ENCODE data around the gene BMAL1.

BMAL1 gene

DNA sequence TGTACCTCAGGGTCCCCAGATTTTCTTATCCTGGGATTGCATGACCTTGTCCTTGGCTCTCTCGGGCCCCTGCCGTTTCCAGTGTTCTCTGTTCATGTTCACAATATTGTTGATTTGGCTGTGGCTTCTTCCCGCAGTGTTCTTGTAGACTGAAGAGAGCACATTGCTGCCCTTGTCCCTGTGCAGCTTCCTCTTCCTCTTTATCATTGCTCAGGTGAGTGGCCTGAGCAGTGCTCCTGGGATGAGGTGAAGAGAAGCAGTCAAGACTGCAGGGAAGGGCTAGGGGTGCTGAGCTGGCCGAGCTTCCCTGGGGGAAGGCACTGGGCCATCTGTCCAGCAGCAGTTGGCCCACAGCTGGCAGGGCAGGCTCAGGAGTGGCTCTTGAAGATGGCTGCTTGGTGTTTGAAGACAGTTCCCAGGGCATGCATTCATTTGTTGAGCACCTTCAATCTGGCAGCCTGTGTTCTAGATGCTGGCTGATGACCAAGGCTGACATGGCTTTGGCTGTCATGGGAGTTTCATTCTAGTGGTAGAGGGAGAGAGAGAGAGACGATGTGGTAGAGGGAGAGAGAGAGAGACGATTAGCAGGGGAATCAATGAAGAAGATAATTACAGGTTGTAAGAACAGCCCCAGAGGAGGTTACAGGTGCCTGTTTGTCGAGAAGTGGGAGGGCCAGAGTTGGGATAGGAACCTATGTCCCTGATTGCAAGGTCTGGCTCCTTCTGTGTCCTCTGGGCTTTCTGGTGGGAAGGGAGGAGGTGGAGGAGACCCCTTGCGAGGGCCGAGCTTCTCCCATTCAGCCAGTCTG lies 17.4 kb downstream of the BMAL1 start:
- H3K36me3 ChIP-seq (ENCODE audit: insufficient read depth, low read length): no peaks in the 10 kb centered on the region; the same call in 1 of the 2 replicates
- TF ChIP-seq, protein P1, sequence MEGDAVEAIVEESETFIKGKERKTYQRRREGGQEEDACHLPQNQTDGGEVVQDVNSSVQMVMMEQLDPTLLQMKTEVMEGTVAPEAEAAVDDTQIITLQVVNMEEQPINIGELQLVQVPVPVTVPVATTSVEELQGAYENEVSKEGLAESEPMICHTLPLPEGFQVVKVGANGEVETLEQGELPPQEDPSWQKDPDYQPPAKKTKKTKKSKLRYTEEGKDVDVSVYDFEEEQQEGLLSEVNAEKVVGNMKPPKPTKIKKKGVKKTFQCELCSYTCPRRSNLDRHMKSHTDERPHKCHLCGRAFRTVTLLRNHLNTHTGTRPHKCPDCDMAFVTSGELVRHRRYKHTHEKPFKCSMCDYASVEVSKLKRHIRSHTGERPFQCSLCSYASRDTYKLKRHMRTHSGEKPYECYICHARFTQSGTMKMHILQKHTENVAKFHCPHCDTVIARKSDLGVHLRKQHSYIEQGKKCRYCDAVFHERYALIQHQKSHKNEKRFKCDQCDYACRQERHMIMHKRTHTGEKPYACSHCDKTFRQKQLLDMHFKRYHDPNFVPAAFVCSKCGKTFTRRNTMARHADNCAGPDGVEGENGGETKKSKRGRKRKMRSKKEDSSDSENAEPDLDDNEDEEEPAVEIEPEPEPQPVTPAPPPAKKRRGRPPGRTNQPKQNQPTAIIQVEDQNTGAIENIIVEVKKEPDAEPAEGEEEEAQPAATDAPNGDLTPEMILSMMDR (IDR thresholded peaks at IDR 0.05; ENCODE audit: borderline replicate concordance, extremely low read depth, low read length, poor library complexity, severe bottlenecking): no peak
- TF ChIP-seq EZH2 (IDR thresholded peaks at IDR 0.05; ENCODE audit: borderline replicate concordance, low read depth, low read length, severe bottlenecking): no peak
- no peaks in the 10 kb centered on the region for H3K27me3 ChIP-seq (ENCODE audit: insufficient read depth, low read length, poor library complexity)
- peaks cover 8% of the 10 kb centered on the region for H3K4me1 ChIP-seq (ENCODE audit: insufficient read depth, low read length)
- H2AFZ ChIP-seq (ENCODE audit: low read depth, low read length): no peak overlapping the region
- peaks cover 54% of the 10 kb centered on the region for H3K79me2 ChIP-seq (ENCODE audit: insufficient read depth, low read length)
- ATAC-seq (ENCODE audit: insufficient read depth, low read depth): no peak
- H3K4me3 ChIP-seq (ENCODE audit: low read depth in 1 of 2, low read length in 2 of 2): no peak overlapping the region
- H3K27ac ChIP-seq (ENCODE audit: low read length): no peak overlapping the region
- no peak overlapping the region for H3K4me2 ChIP-seq (ENCODE audit: insufficient read depth, low read length)
- DNase-seq: no peak
- H3K9me3 ChIP-seq (ENCODE audit: insufficient read depth, low read length, severe bottlenecking): no peaks in the 10 kb centered on the region
- H3K9ac ChIP-seq (ENCODE audit: low read depth, low read length): no peak overlapping the region
- peaks cover 85% of the 10 kb centered on the region for H4K20me1 ChIP-seq (ENCODE audit: insufficient read depth, low read length)

DNA sequence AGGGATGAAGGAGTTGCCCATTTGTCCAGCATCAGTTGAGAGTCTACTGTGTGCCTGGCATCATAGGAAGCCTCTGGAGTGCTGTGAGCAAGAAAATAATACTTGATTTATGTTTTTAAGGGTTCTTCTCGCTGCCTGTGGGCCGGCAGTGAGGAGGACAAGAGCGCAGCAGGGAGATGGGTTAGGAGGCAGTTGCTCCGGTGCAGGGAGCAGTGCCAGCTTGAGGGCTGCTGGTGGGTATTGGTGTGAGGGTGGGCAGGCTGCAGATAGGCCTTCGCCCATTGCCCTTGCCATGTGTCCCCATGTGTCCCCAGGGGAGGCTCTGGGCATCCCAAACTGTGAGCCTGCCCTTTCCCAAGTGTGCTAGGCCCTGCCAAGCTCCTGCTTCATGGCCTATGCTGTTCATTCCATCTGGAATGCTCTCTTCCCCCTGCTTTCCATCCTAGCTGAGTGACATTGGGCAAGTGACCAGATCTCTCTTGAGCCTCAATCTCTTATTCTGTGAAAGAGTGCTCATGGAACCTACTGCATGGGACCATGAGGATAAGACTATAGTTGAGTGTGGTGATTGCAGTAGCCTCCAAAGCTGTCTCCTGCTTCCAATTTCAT lies 19.8 kb downstream of the BMAL1 start:
- no peaks in the 10 kb centered on the region for H3K9me3 ChIP-seq (ENCODE audit: insufficient read depth, low read length, severe bottlenecking)
- DNase-seq: no peak
- no peak for ATAC-seq (ENCODE audit: insufficient read depth, low read depth)
- no peak for TF ChIP-seq EZH2 (IDR thresholded peaks at IDR 0.05; ENCODE audit: borderline replicate concordance, low read depth, low read length, severe bottlenecking)
- TF ChIP-seq, protein P1 (IDR thresholded peaks at IDR 0.05; ENCODE audit: borderline replicate concordance, extremely low read depth, low read length, poor library complexity, severe bottlenecking): no peak
- no peaks in the 10 kb centered on the region; the same call in 1 of the 2 replicates for H3K36me3 ChIP-seq (ENCODE audit: insufficient read depth, low read length)
- H3K9ac ChIP-seq (ENCODE audit: low read depth, low read length): no peak overlapping the region
- H4K20me1 ChIP-seq (ENCODE audit: insufficient read depth, low read length): peaks cover 80% of the 10 kb centered on the region
- H3K4me1 ChIP-seq (ENCODE audit: insufficient read depth, low read length): peaks cover 8% of the 10 kb centered on the region
- H3K4me3 ChIP-seq (ENCODE audit: low read depth in 1 of 2, low read length in 2 of 2): no peak overlapping the region
- H2AFZ ChIP-seq (ENCODE audit: low read depth, low read length): no peak overlapping the region
- H3K27me3 ChIP-seq (ENCODE audit: insufficient read depth, low read length, poor library complexity): no peaks in the 10 kb centered on the region
- H3K27ac ChIP-seq (ENCODE audit: low read length): no peak overlapping the region
- no peak overlapping the region for H3K4me2 ChIP-seq (ENCODE audit: insufficient read depth, low read length)
- peaks cover 57% of the 10 kb centered on the region for H3K79me2 ChIP-seq (ENCODE audit: insufficient read depth, low read length)

DNA sequence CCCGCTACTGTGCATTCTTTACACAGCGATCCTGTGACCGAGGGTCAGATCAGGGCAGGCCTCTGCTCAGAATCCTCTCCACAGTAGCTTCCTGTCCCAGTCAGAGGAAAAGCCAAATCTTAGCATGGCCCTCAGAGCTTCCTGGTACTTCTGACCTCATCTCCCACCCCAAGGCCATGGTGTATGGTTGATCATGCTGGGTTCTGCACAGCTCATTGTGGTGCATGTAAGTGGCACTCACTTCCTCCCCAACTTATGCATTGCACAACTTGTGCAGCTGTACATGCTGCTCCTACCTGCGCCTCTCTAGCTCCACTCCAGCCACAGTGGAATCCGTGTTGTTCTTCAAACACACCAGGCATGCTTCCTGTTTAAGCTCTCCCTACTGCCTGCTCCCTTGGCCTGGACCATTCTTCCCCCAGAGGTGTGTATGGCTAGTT lies 20.3 kb downstream of the BMAL1 start:
- ATAC-seq (ENCODE audit: insufficient read depth, low read depth) (peak; percentile 71), DNase-seq (peak; percentile 12)
- peaks cover 54% of the 10 kb centered on the region for H3K79me2 ChIP-seq (ENCODE audit: insufficient read depth, low read length)
- H4K20me1 ChIP-seq (ENCODE audit: insufficient read depth, low read length): peaks cover 75% of the 10 kb centered on the region
- no peak overlapping the region for H3K9ac ChIP-seq (ENCODE audit: low read depth, low read length)
- peaks cover 8% of the 10 kb centered on the region for H3K4me1 ChIP-seq (ENCODE audit: insufficient read depth, low read length)
- no peak overlapping the region for H3K4me3 ChIP-seq (ENCODE audit: low read depth in 1 of 2, low read length in 2 of 2)
- H2AFZ ChIP-seq (ENCODE audit: low read depth, low read length): no peak overlapping the region
- TF ChIP-seq EZH2 (IDR thresholded peaks at IDR 0.05; ENCODE audit: borderline replicate concordance, low read depth, low read length, severe bottlenecking): no peak
- TF ChIP-seq, protein P1 (IDR thresholded peaks at IDR 0.05; ENCODE audit: borderline replicate concordance, extremely low read depth, low read length, poor library complexity, severe bottlenecking): no peak
- no peaks in the 10 kb centered on the region for H3K9me3 ChIP-seq (ENCODE audit: insufficient read depth, low read length, severe bottlenecking)
- H3K4me2 ChIP-seq (ENCODE audit: insufficient read depth, low read length): no peak overlapping the region
- H3K27ac ChIP-seq (ENCODE audit: low read length): no peak overlapping the region
- no peaks in the 10 kb centered on the region for H3K27me3 ChIP-seq (ENCODE audit: insufficient read depth, low read length, poor library complexity)
- H3K36me3 ChIP-seq (ENCODE audit: insufficient read depth, low read length): no peaks in the 10 kb centered on the region; the same call in 1 of the 2 replicates

Data from DND-41 (cell line).